Measurements from ENCODE around the gene PIK3R5.

Gene PIK3R5

GRCh38 chr17:8829036-8829941 lies 136.2 kb downstream of the PIK3R5 start:
- no peaks in the 10 kb centered on the region for H3K36me3 ChIP-seq (ENCODE audit: control insufficient read depth, insufficient read depth, low read length)
- H3K56ac ChIP-seq (ENCODE audit: low read length), result no peak overlapping the region
- no peak overlapping the region for H3K9ac ChIP-seq (ENCODE audit: low read length)
- no peak overlapping the region for H2BK5ac ChIP-seq (ENCODE audit: low read length)
- H3K4me2 ChIP-seq (ENCODE audit: low read length), result no peak overlapping the region
- no peak overlapping the region for H2AK5ac ChIP-seq (ENCODE audit: low read length)
- no peak overlapping the region for H3K4me3 ChIP-seq (ENCODE audit: low read length)
- DNase-seq, result no peak
- H4K8ac ChIP-seq (ENCODE audit: low read depth, low read length), result no peak overlapping the region
- H4K5ac ChIP-seq (ENCODE audit: low read length), result no peak overlapping the region
- no peak overlapping the region for H2BK120ac ChIP-seq (ENCODE audit: low read depth, low read length)
- H2BK15ac ChIP-seq (replicated peaks; ENCODE audit: low read depth), result no peak overlapping the region
- H3K4me1 ChIP-seq (ENCODE audit: control insufficient read depth, low read depth, low read length), result no peaks in the 10 kb centered on the region
- H3K23ac ChIP-seq (ENCODE audit: low read length), result no peak overlapping the region
- no peaks in the 10 kb centered on the region for H3K79me1 ChIP-seq (ENCODE audit: low read length)
- no peak overlapping the region for H3K18ac ChIP-seq (ENCODE audit: low read length)
- no peaks in the 10 kb centered on the region for H3K27me3 ChIP-seq (ENCODE audit: insufficient read depth, low read length, poor library complexity)
- WGBS (ENCODE audit: extremely low coverage, insufficient coverage, low lambda C conversion rate), result no CpG with 5 or more reads among the region's 16 CpGs
- H3K79me2 ChIP-seq (ENCODE audit: control insufficient read depth, insufficient read depth, low read length), result no peaks in the 10 kb centered on the region
- H3K27ac ChIP-seq (ENCODE audit: low read depth, low read length), result no peak overlapping the region
- H3K4ac ChIP-seq (ENCODE audit: low read depth, low read length), result no peak overlapping the region
